GM12875 (cell line): ENCODE data around the gene TULP3.
"Not testable (repeated sequence)": the region's sequence is repeated elsewhere in the genome, so short reads cannot be mapped to it uniquely, and the experiment has no call there.

Experiments used
- H3K4me3 ChIP-seq: one replicate; pipeline ENCODE4 v1.5.1; 2011; ENCODE audit warnings: low read depth, low read length, control low read depth
- TF ChIP-seq, protein P1 (sequence below): IDR thresholded peaks from 2 replicates; pipeline ENCODE4 v1.5.1; 2011; ENCODE audit warnings: low read depth, mild to moderate bottlenecking, control low read depth, inconsistent platforms, low read length, moderate library complexity, borderline replicate concordance; ENCODE audit not compliant: insufficient read depth

TULP3 gene

DNA sequence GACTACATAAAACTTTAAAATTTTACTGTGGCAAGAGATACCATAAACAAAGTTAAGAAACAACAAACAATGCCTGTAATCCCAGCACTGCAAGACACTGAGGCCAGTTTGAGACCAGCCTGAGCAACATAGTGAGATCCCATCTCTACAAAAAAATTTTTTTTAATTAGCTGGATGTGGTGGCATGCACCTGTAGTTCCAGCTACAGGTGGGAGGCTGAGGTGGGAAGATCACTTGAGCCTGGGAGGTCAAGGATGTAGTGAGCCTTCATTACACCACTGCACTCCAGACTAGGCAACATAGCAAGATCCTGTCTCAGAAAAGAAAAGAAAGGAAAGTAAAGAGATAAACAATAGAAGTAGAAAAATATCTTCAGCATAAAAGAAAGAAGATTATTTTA is 30.5 kb upstream of the TULP3 start:
- H3K4me3 ChIP-seq, result no peak overlapping the region
- TF ChIP-seq, protein P1, sequence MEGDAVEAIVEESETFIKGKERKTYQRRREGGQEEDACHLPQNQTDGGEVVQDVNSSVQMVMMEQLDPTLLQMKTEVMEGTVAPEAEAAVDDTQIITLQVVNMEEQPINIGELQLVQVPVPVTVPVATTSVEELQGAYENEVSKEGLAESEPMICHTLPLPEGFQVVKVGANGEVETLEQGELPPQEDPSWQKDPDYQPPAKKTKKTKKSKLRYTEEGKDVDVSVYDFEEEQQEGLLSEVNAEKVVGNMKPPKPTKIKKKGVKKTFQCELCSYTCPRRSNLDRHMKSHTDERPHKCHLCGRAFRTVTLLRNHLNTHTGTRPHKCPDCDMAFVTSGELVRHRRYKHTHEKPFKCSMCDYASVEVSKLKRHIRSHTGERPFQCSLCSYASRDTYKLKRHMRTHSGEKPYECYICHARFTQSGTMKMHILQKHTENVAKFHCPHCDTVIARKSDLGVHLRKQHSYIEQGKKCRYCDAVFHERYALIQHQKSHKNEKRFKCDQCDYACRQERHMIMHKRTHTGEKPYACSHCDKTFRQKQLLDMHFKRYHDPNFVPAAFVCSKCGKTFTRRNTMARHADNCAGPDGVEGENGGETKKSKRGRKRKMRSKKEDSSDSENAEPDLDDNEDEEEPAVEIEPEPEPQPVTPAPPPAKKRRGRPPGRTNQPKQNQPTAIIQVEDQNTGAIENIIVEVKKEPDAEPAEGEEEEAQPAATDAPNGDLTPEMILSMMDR, result no peak

DNA sequence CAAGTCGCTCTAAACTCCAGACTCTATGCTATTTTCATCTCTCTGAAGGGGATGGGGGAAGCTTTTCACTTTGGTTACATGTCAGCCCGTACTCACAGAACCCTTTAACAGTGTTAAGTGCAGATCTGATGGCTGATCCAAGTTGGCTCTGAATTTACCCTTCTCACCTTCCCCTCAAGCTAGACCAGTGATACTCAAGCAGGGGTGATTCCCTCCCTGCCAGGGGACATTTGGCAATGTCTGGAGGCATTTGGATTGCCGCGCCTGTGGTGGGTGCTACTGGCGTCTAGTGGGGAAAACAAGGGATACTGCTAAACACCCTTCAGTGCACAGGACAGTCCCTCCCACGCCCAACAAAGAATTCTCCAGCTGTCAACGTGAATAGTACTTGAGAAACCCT is 27.8 kb upstream of the TULP3 start:
- TF ChIP-seq, protein P1, result no peak
- H3K4me3 ChIP-seq, result no peak overlapping the region

DNA sequence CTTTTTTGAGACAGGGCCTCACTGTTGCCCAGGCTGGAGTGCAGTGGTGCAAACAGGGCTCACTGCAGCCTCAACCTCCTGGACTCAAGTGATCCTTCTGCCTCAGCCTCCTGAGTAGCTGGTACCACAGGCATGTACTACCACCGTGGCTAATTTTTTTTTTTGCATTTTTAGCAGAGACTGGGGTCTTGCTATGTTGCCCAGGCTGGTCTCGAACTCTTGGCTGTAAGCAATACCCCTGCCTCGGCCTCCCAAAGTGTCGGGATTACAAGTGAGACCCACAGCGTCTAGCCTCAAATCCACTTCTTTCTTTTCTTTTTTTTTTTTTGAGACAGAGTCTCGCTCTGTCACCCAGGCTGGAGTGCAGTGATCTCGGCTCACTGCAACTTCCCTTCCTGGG is 27.3 kb upstream of the TULP3 start:
- not testable (repeated sequence) for H3K4me3 ChIP-seq

DNA sequence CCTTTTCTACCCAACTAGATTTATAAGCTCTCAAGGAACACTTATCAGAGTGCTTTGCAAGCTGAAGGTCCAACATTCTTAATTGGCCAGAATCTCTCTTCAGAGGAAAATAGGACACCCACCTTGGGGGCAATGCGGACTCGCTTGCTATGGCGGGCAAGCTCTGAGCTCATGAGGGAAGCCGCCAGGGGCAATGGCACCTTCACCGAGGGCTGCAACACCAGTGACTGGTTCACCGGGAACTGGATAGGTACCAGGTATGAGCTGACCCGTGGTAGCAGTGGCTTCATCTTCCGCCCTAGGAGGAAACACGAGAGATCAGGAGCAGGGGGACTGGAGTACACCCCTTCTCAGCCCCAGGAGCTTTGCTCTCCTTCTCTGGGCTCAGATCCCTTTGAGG is 26.5 kb upstream of the TULP3 start:
- H3K4me3 ChIP-seq, result no peak overlapping the region
- TF ChIP-seq, protein P1, result no peak

DNA sequence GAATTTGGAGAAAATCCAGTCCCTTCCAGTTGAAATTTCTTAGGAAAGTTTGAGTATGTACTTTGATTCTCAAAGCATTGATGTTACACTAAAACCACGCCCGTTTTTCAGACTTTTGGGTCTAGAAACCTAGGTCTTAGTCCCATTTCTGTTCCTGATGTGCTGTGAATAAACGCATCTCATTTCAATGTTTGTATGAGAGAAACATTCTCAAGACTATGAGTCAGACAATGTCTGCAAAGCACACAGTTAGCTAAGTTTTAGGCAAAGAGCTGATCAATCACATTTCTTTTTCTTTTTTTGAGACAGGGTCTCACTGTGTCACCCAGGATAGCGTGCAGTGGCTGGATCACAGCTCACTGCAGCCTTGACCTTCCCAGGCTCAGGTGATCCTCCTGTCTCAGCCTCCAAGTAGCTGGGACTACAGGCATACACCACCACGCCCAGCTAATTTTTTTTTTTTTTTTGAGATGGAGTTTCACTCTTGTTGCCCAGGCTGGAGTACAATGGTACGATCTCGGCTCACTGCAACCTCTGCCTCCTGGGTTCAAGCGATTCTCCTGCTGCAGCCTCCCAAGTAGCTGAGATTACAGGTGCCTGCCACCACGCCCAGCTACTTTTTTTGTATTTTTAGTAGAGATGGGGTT is 21.6 kb upstream of the TULP3 start:
- H3K4me3 ChIP-seq, result not testable (repeated sequence)

DNA sequence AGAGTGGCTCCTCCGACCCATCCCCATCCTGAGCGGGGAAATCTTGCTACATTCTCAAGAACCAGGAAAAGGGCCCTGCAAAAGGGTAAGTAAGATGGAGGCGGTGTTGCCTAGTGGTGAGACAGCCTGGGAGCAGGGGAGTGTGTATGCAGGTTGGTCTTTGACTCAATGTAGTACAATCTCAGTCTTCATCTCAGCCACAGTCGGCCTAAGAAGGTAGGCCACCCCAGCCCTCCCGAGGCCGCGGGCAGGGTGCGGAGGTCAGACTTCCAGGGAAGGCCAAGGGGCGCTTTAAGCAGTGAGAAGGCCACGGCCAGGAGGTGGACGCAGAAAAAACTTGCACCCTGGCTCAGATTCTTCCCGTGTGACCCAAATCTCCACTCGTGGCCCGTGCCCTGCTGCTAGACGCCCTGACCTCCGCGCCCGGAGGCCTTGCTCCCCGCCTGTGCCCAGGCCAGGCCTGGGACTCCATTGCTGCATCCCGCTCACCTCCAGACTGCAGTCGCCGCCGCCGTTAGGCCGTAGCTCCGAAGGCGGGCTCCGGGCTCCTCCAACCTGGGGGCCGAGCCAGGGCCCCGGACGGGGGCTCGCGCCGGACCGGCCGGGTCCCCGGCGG is 14.2 kb upstream of the TULP3 start:
- TF ChIP-seq, protein P1, result no peak
- peak overlapping the region; percentile 94 for H3K4me3 ChIP-seq

DNA sequence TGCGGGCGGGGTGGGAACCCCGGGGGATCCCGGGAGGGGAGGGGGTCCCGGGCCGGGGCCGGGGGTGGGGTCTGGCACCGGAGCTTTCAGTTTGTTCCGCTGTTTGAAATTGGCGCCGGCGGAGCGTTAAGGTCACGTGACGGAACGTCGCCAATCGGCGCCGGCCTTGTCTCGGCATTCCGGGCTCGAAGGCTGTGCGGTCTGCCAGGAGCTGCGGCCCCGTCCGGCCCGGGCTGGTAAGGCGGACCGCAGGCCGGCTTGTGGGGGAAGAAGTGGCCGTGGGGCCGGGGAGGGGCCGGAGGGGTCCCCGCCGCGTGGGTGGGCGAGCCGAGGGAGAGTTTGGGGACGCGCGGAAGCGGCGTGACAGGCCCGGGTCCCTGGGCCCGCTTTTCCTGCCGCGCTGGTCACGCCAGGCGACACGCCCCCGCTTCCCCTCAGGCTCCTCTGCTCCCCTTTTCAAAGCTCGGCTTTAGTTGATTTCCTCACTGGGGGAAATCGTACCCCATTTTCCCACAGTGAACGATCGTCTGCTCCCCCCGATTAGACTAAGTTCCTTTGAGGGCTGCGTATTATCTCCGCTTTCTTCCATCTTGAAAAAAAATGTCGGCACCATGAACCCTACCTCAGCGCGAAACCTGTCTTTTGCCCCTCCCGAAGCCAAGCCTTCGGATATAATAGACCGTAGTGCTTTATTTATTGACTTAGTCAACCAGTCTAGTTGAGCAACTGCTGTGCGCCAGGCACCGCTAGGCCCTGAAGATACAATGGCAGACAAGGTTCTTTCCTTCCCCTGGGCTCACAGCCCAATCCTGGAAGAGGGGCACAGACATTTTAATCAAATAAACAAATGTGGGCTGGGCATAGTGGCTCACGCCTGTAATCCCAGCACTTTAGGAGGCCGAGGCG is 13.4 kb upstream of the TULP3 start, which contains the start of the genes FOXM1 and RHNO1:
Gene FOXM1 (minus strand): TSS at position 128 of the 906 bp plus-strand sequence. CDS start 2,696 bp downstream, outside the sequence.
Gene RHNO1 (plus strand): TSS at position 177 of the 906 bp plus-strand sequence. CDS start 8,144 bp downstream, outside the sequence.
- TF ChIP-seq, protein P1, result no peak
- H3K4me3 ChIP-seq, result peak within 1 kb of the TSS; percentile 94
